NOMO-1 treated with DMSO at 0.1 percent for 48 hours (cell line): ENCODE data around the gene DEFB115.
A peak's percentile ranks its signal among the peaks of the same experiment; 100 is the strongest.
"Not testable (repeated sequence)": the region's sequence is repeated elsewhere in the genome, so short reads cannot be mapped to it uniquely, and the experiment has no call there.

Source experiments
- DNase-seq: peaks from one replicate; lab custom pipeline; 2025; ENCODE audit not compliant: unreplicated experiment; lab: John Stamatoyannopoulos, UW

DEFB115 gene

GRCh38 chr20:31257364-31257763, at the start of gene DEFB115:
Gene DEFB115 (plus strand): TSS chr20:31257664. CDS start chr20:31257664, 0 bp downstream.
- no peak for DNase-seq

- DNase-seq: no peak
Measured at GRCh38 chr20:31236953-31237352, 20.5 kb upstream of the DEFB115 start.

- DNase-seq: no peak
Measured at GRCh38 chr20:31237763-31238162, 19.7 kb upstream of the DEFB115 start.

GRCh38 chr20:31239139-31239538, 18.3 kb upstream of the DEFB115 start:
- no peak for DNase-seq

GRCh38 chr20:31256959-31257358, 505 bp upstream of the DEFB115 start:
- no peak for DNase-seq

GRCh38 chr20:31260326-31260932, 3.0 kb downstream of the DEFB115 start:
- peak; percentile 25 for DNase-seq

- no peak for DNase-seq
Measured at GRCh38 chr20:31274441-31274840, 17.0 kb downstream of the DEFB115 start.

- no peak for DNase-seq
Measured at GRCh38 chr20:31278178-31278577, 20.7 kb downstream of the DEFB115 start.

- DNase-seq: not testable (repeated sequence)
Measured at GRCh38 chr20:31284964-31285363, 27.5 kb downstream of the DEFB115 start.

- DNase-seq: no peak
Measured at GRCh38 chr20:31308535-31309162, 51.2 kb downstream of the DEFB115 start, which contains the start of gene DEFB116. Gene DEFB116 (minus strand): TSS chr20:31308585. CDS start chr20:31308585, 0 bp downstream.
